Measurements from ENCODE around the gene GPR148.

GRCh38 chr2:130768191-130768855 lies 39.5 kb downstream of the GPR148 start:
- TF ChIP-seq CBX5 (IDR thresholded peaks at IDR 0.05; ENCODE audit: low read depth, low read length) = no peak
- TF ChIP-seq RAD21 (IDR thresholded peaks at IDR 0.05 in 1 of 2, conservative IDR thresholded peaks at IDR 0.05 in 1 of 2; ENCODE audit: low read depth in 2 of 2, low read length in 2 of 2) = peak; percentile 34 to 45
- TF ChIP-seq CEBPB (IDR thresholded peaks at IDR 0.05; ENCODE audit: low read depth, low read length) = no peak
- no peak for TF ChIP-seq FOSL1 (IDR thresholded peaks at IDR 0.05; ENCODE audit: insufficient read depth, low read depth, low read length)
- TF ChIP-seq CTCF (IDR thresholded peaks at IDR 0.05; ENCODE audit: control extremely low read depth in 1 of 3, insufficient read depth in 1 of 3, low read depth in 1 of 3, low read length in 3 of 3) = peak; percentile 46 to 56 (median 50)
- no peak for TF ChIP-seq POLR2A (IDR thresholded peaks at IDR 0.05; ENCODE audit: control extremely low read depth in 1 of 2, low read depth in 2 of 2, low read length in 2 of 2)
- TF ChIP-seq CHD1 (IDR thresholded peaks at IDR 0.05; ENCODE audit: low read depth, low read length) = no peak
- no peak for TF ChIP-seq RXRA (IDR thresholded peaks at IDR 0.05; ENCODE audit: insufficient read depth, low read depth, low read length)
- no peak for TF ChIP-seq POLR2AphosphoS5 (IDR thresholded peaks at IDR 0.05; ENCODE audit: low read depth, low read length)
- TF ChIP-seq ZNF274 (IDR thresholded peaks at IDR 0.05; ENCODE audit: borderline replicate concordance, extremely low read depth, low read length) = no peak
- no peak for TF ChIP-seq EP300 (IDR thresholded peaks at IDR 0.05; ENCODE audit: borderline replicate concordance in 1 of 2, low read depth in 2 of 2, low read length in 2 of 2)
- no peak for TF ChIP-seq MAX (IDR thresholded peaks at IDR 0.05)
- TF ChIP-seq EZH2 (IDR thresholded peaks at IDR 0.05; ENCODE audit: low read depth, low read length, severe bottlenecking) = no peak
- TF ChIP-seq JUND (IDR thresholded peaks at IDR 0.05; ENCODE audit: low read length) = no peak

Data from H1 (cell line).